IMR-90 (cell line): ENCODE results near the gene ADCY5. TPM values are rescaled to one million over a fixed set of nuclear protein-coding genes. Genes with fewer than 3 reads are reported as not detected.

ENCODE experiments used
- ATAC-seq: fragments of 200-7000 bp; cut with Tn5 transposase; 2 replicates; pipeline ENCODE4 v1.9.1; 2020; ENCODE audit warnings: low read depth, mild to moderate bottlenecking, moderate library complexity
- BruUV-seq: library from RNA; stranded (reverse); fragments of 400-500 nt; replicated peaks from 2 replicates; lab custom pipeline; 2021; lab: Mats Ljungman, UMichigan
- CTCF ChIA-PET: fragments of 300-600 bp; formaldehyde crosslinking; extraction: SDS; loops from one replicate; lab custom pipeline; 2021; ENCODE audit warnings: antibody characterized with exemption; lab: Yijun Ruan, JAX
- POLR2A ChIA-PET: fragments of 300-600 bp; sonication (Branson Sonifier 250); formaldehyde crosslinking; loops from one replicate; lab custom pipeline; 2022; ENCODE audit warnings: antibody characterized with exemption; ENCODE audit not compliant: unreplicated experiment; lab: Charles Lee
- DNase-seq: peaks from one replicate; pipeline ENCODE4 v3.0.0; 2013
- H2AFZ ChIP-seq: replicated peaks from 2 replicates; pipeline ENCODE3; 2013; ENCODE audit warnings: low read length, mild to moderate bottlenecking; ENCODE audit not compliant: poor library complexity
- H2AK5ac ChIP-seq: 2 replicates; pipeline ENCODE4 v1.6.1; 2013; ENCODE audit warnings: low read depth, low read length, inconsistent platforms
- H2AK9ac ChIP-seq: replicated peaks from 2 replicates; pipeline ENCODE3; 2013; ENCODE audit warnings: mild to moderate bottlenecking, low read depth, low read length, moderate library complexity; ENCODE audit not compliant: poor library complexity
- H2BK120ac ChIP-seq: 2 replicates; pipeline ENCODE4 v1.6.1; 2013; ENCODE audit warnings: low read depth, low read length, inconsistent platforms
- H2BK15ac ChIP-seq: 3 replicates; pipeline ENCODE4 v1.6.1; 2013; ENCODE audit warnings: low read depth, low read length, inconsistent platforms
- H2BK20ac ChIP-seq: 2 replicates; pipeline ENCODE4 v1.6.1; 2013; ENCODE audit warnings: low read depth, mild to moderate bottlenecking, inconsistent platforms, low read length, moderate library complexity
- H2BK5ac ChIP-seq: 2 replicates; pipeline ENCODE4 v1.6.1; 2013; ENCODE audit warnings: mild to moderate bottlenecking, low read depth, low read length, inconsistent platforms; ENCODE audit not compliant: poor library complexity, severe bottlenecking
- H3K14ac ChIP-seq: replicated peaks from 2 replicates; pipeline ENCODE4 v1.6.1; 2013; ENCODE audit warnings: low read depth, low read length, inconsistent platforms
- H3K18ac ChIP-seq: 2 replicates; pipeline ENCODE4 v1.6.1; 2013; ENCODE audit warnings: low read depth, low read length, control low read depth
- H3K23ac ChIP-seq: 2 replicates; pipeline ENCODE4 v1.6.1; 2013; ENCODE audit warnings: low read depth, low read length, inconsistent platforms
- H3K27ac ChIP-seq: 2 replicates; pipeline ENCODE4 v1.5.1; 2013; ENCODE audit warnings: mild to moderate bottlenecking, control low read depth, low read length; ENCODE audit not compliant: insufficient read depth
- H3K27me3 ChIP-seq: 2 replicates; pipeline ENCODE4 v1.6.1; 2013; ENCODE audit warnings: low read length; ENCODE audit not compliant: control insufficient read depth, insufficient read depth
- H3K36me3 ChIP-seq: 2 replicates; pipeline ENCODE4 v1.6.1; 2013; ENCODE audit warnings: low read length, mixed read lengths; ENCODE audit not compliant: control insufficient read depth, insufficient read depth
- H3K4ac ChIP-seq: 2 replicates; pipeline ENCODE4 v1.6.1; 2013; ENCODE audit warnings: low read depth, low read length, inconsistent platforms
- H3K4me1 ChIP-seq: 2 replicates; pipeline ENCODE4 v1.6.1; 2013; ENCODE audit warnings: low read length, mixed read lengths; ENCODE audit not compliant: control insufficient read depth, insufficient read depth
- H3K4me2 ChIP-seq: 2 replicates; pipeline ENCODE4 v1.6.1; 2013; ENCODE audit warnings: low read depth, mild to moderate bottlenecking, control low read depth, low read length, moderate library complexity
- H3K4me3 ChIP-seq: 2 replicates; pipeline ENCODE4 v1.5.1; 2013; ENCODE audit warnings: low read depth, mild to moderate bottlenecking, control low read depth, low read length, moderate library complexity; ENCODE audit not compliant: insufficient read depth
- H3K56ac ChIP-seq: 2 replicates; pipeline ENCODE4 v1.6.1; 2013; ENCODE audit warnings: low read length, inconsistent platforms; ENCODE audit not compliant: insufficient read depth; ENCODE audit errors: extremely low read depth
- H3K79me1 ChIP-seq, 2 experiments: 2 replicates each; pipeline ENCODE4 v1.6.1; 2013; ENCODE audit warnings: low read length in 2 of 2, inconsistent platforms in 1 of 2, low read depth in 1 of 2
- H3K9ac ChIP-seq: 2 replicates; pipeline ENCODE4 v1.6.1; 2013; ENCODE audit warnings: low read depth, low read length, control low read depth
- H3K9me1 ChIP-seq: 2 replicates; pipeline ENCODE4 v1.6.1; 2013; ENCODE audit warnings: low read length, inconsistent platforms; ENCODE audit not compliant: insufficient read depth
- H3K9me3 ChIP-seq: 2 replicates; pipeline ENCODE4 v1.6.1; 2013; ENCODE audit warnings: low read length; ENCODE audit not compliant: control insufficient read depth, insufficient read depth
- H4K20me1 ChIP-seq: 2 replicates; pipeline ENCODE4 v1.6.1; 2013; ENCODE audit warnings: low read length, inconsistent platforms; ENCODE audit not compliant: insufficient read depth
- H4K5ac ChIP-seq: 2 replicates; pipeline ENCODE4 v1.6.1; 2013; ENCODE audit warnings: mild to moderate bottlenecking, low read depth, low read length, control low read depth
- H4K8ac ChIP-seq, 2 experiments: 2 replicates each; pipeline ENCODE4 v1.6.1; 2013; ENCODE audit warnings: low read depth in 2 of 2, low read length in 2 of 2, control low read depth in 1 of 2, inconsistent platforms in 1 of 2
- H4K91ac ChIP-seq: 2 replicates; pipeline ENCODE4 v1.6.1; 2013; ENCODE audit warnings: low read depth, low read length, inconsistent platforms; ENCODE audit not compliant: insufficient read depth
- BHLHE40 ChIP-seq: fragments of 150-350 bp; IDR thresholded peaks from 2 replicates; pipeline ENCODE4 v1.6.1; 2016; ENCODE audit warnings: mild to moderate bottlenecking, low read depth, low read length
- CEBPB ChIP-seq: IDR thresholded peaks from 2 replicates; pipeline ENCODE4 v1.6.1; 2012; ENCODE audit warnings: low read depth, low read length, improper control_type of control experiment
- CHD1 ChIP-seq: IDR thresholded peaks from 2 replicates; pipeline ENCODE4 v1.6.1; 2012; ENCODE audit warnings: low read depth, low read length, improper control_type of control experiment
- FOS ChIP-seq: fragments of 150-350 bp; IDR thresholded peaks from 2 replicates; pipeline ENCODE4 v1.6.1; 2016; ENCODE audit warnings: low read depth, low read length
- MAFK ChIP-seq: IDR thresholded peaks from 2 replicates; pipeline ENCODE4 v1.6.1; 2012; ENCODE audit warnings: low read depth, low read length, improper control_type of control experiment
- MAZ ChIP-seq: IDR thresholded peaks from 2 replicates; pipeline ENCODE4 v1.6.1; 2012; ENCODE audit warnings: low read depth, mild to moderate bottlenecking, low read length, improper control_type of control experiment, moderate library complexity, borderline replicate concordance
- RAD21 ChIP-seq: IDR thresholded peaks from 2 replicates; pipeline ENCODE4 v1.6.1; 2012; ENCODE audit warnings: low read length, improper control_type of control experiment
- RCOR1 ChIP-seq: IDR thresholded peaks from 2 replicates; pipeline ENCODE4 v1.6.1; 2012; ENCODE audit warnings: mild to moderate bottlenecking, low read length, improper control_type of control experiment; ENCODE audit not compliant: insufficient replicate concordance
- RFX5 ChIP-seq: IDR thresholded peaks from 2 replicates; pipeline ENCODE4 v1.8.0; 2012; ENCODE audit warnings: low read depth, mild to moderate bottlenecking, low read length, moderate library complexity
- WGBS, 2 experiments: methylation state at CpG; one replicate each; pipeline versions ENCODE4 v1.1.5 to v1.1.7; 2013; ENCODE audit warnings: missing lambda C conversion rate in 2 of 2; ENCODE audit not compliant: insufficient read length in 1 of 2; ENCODE audit errors: extremely low coverage in 2 of 2; 5-methylcytosine and 5-hydroxymethylcytosine counted together
- dilution Hi-C: fragments of 300-500 bp; cut with HindIII; formaldehyde crosslinking; loops from one replicate; pipeline ENCODE4 v1.14.3; 2018; ENCODE audit warnings: low sequenced_read_pairs; ENCODE audit not compliant: unreplicated experiment
- in situ Hi-C: fragments of 300-500 bp; cut with MboI; formaldehyde crosslinking; loops from 3 replicates; pipeline ENCODE4 v1.14.3; 2019; ENCODE audit warnings: low sequenced_read_pairs, inconsistent platforms, mixed read lengths
- intact Hi-C: fragments of 100-400 bp; cut with micrococcal nuclease; formaldehyde crosslinking; loops from 2 replicates; pipeline ENCODE4 v1.10.0; 2022
- polyA plus RNA-seq, 3 experiments: library from polyadenylated mRNA; depleted of rRNA; stranded (reverse); fragments of >200 nt; gene quantifications; 2 replicates each; pipeline ENCODE4 v1.2.3, GENCODE V29; 2012; ENCODE audit warnings: low replicate concordance in 1 of 3
- total RNA-seq: library from RNA; depleted of rRNA; stranded (reverse); fragments of >200 nt; gene quantifications from 2 replicates; pipeline ENCODE4 v1.2.3, GENCODE V29; 2012

Gene ADCY5
- total and polyA plus RNA-seq, 2 of the 4 experiments (the other 2 are of a cell fraction), result 0.14 to 0.18 TPM

DNA sequence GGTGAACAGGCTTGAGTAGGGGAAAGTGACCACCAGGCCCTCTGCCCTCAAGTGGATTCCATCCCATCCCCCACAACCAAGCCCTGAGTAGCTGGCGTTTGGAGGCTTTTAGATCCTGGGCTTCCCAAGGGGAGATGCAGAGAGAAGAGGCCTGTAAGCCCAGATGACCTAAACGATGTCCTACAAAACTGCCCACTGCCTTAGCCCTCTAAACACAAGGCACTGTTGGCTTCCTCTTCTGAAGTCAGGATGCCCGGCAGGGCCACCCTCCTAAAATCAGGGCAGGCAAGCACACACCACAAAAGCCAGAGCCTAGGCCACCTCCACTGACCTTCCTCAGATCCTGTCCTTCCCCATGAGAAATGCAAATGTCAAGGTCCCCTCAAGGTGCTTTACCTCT, 68.6 kb downstream of the ADCY5 start:
- Histone ChIP-seq H2BK20ac (no peak overlapping the region), H4K8ac (no peak overlapping the region), H3K4me3 (no peak overlapping the region), H3K4me1 (peaks cover 5% of the 10 kb centered on the region; the same call in 1 of the 2 replicates), H4K20me1 (no peaks in the 10 kb centered on the region), H3K9ac (no peak overlapping the region), H3K18ac (no peak overlapping the region), H3K27me3 (peaks cover 45% of the 10 kb centered on the region), H4K5ac (no peak overlapping the region), H2AK9ac (peak overlapping the region; percentile 76), H3K36me3 (no peaks in the 10 kb centered on the region), H3K23ac (no peak overlapping the region), H3K4me2 (no peak overlapping the region), H2BK15ac (no peak overlapping the region), H2BK5ac (no peak overlapping the region), H3K14ac (no peak overlapping the region), H3K4ac (no peak overlapping the region), H4K91ac (no peak overlapping the region), H3K9me1 (peaks cover 7% of the 10 kb centered on the region), H2AK5ac (no peak overlapping the region), H3K79me1 (no peaks in the 10 kb centered on the region), H3K56ac (no peak overlapping the region), H2BK120ac (no peak overlapping the region), H3K27ac (no peak overlapping the region), H3K9me3 (no peaks in the 10 kb centered on the region), H2AFZ (no peak overlapping the region)
- dilution Hi-C loops, result no loop called here
- in situ Hi-C loops, result no loop called here
- DNase-seq, result no peak
- POLR2A ChIA-PET, result no interaction called here
- intact Hi-C loops, result no loop called here
- TF ChIP-seq FOS, result no peak
- no peak for TF ChIP-seq RAD21
- TF ChIP-seq BHLHE40, result no peak
- no peak for TF ChIP-seq RCOR1
- no peak for TF ChIP-seq MAZ
- no peak for TF ChIP-seq CHD1
- TF ChIP-seq MAFK, result no peak
- no peak for TF ChIP-seq RFX5
- TF ChIP-seq CEBPB, result no peak
- BruUV-seq, result no TSS peak
- no peak for ATAC-seq
- no CpG with 5 or more reads among the region's 3 CpGs for WGBS, 2 experiments
- CTCF ChIA-PET, result no interaction called here
